DMS79 (cell line): Measurements from ENCODE around the gene ZNF664.

ENCODE experiments used
- DNase-seq: peaks from one replicate; lab custom pipeline; 2025; lab: John Stamatoyannopoulos, UW

ZNF664 gene

GRCh38 chr12:123972457-123973401 lies at the start of gene ZNF664, which contains the start of gene CCDC92:
Gene ZNF664, plus strand, starts transcription at chr12:123973215. Its CDS starts 38,930 bp downstream, at chr12:124012145.
Gene CCDC92, minus strand, starts transcription at chr12:123972831. Its CDS starts 28,526 bp downstream, at chr12:123944305.
- DNase-seq = peak; percentile 90

GRCh38 chr12:123923927-123924326 lies 49.1 kb upstream of the ZNF664 start:
- no peak for DNase-seq

- no peak for DNase-seq
These were observed 48.5 kb upstream of the ZNF664 start for GRCh38 chr12:123924539-123924938.

GRCh38 chr12:123928274-123928865 lies 44.6 kb upstream of the ZNF664 start:
- peak; percentile 40 for DNase-seq

GRCh38 chr12:123928897-123929296 lies 44.1 kb upstream of the ZNF664 start:
- DNase-seq = no peak

GRCh38 chr12:123929946-123930583 lies 43.0 kb upstream of the ZNF664 start:
- no peak for DNase-seq

GRCh38 chr12:123931686-123932321 lies 41.2 kb upstream of the ZNF664 start:
- DNase-seq = peak; percentile 74

GRCh38 chr12:123933214-123933613 lies 39.8 kb upstream of the ZNF664 start:
- no peak for DNase-seq

- no peak for DNase-seq
These were observed 38.9 kb upstream of the ZNF664 start for GRCh38 chr12:123934016-123934620.

- no peak for DNase-seq
These were observed 38.2 kb upstream of the ZNF664 start for GRCh38 chr12:123934829-123935228.

GRCh38 chr12:123935956-123936355 lies 37.1 kb upstream of the ZNF664 start:
- DNase-seq = no peak

- DNase-seq = no peak
These were observed 36.5 kb upstream of the ZNF664 start for GRCh38 chr12:123936471-123936870.

- DNase-seq = no peak
These were observed 35.9 kb upstream of the ZNF664 start for GRCh38 chr12:123936956-123937706.

GRCh38 chr12:123937707-123938591 lies 35.1 kb upstream of the ZNF664 start:
- DNase-seq = no peak

- no peak for DNase-seq
These were observed 34.1 kb upstream of the ZNF664 start for GRCh38 chr12:123938679-123939480.

- no peak for DNase-seq
These were observed 33.0 kb upstream of the ZNF664 start for GRCh38 chr12:123939716-123940626.

- no peak for DNase-seq
These were observed 32.4 kb upstream of the ZNF664 start for GRCh38 chr12:123940627-123940966.

GRCh38 chr12:123941000-123941399 lies 32.0 kb upstream of the ZNF664 start:
- DNase-seq = no peak
